ENCODE data around the gene RAP2A. TPM values are rescaled to one million over a fixed set of nuclear protein-coding genes. Genes with fewer than 3 reads are reported as not detected.

The RAP2A gene
- total RNA-seq, 1 experiment from 2014 or later: 43.6 TPM

DNA sequence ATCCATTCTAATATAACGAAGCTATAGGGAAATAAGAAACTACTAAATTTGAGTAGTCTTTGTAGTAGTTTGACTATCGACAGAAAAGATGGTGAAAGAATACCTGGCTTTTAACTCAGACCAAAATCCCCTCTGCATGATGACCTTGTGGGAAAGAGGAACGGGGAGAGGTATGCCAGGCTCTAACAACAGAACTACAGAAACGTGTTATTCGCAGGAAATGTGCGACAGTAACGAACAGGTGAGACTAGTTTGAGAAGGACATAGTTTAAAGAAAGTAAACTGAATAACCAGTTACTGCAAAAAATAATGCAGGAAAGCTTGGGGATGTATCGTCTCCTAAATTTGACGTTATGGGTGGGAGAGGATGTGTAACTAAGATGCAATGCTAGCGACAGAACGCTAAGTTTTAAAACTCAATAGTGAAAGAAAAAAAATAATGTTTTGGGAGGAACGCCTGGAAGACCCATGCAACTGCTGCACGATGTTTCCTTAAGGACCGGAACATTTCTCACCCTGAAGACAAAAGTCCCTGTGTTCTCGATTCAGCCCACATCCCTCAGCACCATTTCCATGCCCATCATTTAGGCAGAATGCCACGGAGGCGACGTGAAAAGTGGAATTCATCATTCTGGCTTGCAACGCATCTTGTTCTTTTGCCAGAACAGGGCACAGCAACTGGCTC, 1.6 kb upstream of the RAP2A start:
- CTCF ChIA-PET: interaction anchor here (0.7 to 1.2 kb wide), 3 partner anchors 226 to 1688 kb away, joined by 3 to 4 read pairs (median 3); no protein-coding TSS in a partner anchor
- TSS peak; percentile 61 for BruUV-seq (replicated peaks)
- intact Hi-C loops (cut with micrococcal nuclease; ENCODE audit: unreplicated experiment): loop anchor here (2.0 to 10.0 kb wide), 3 partner anchors 142 to 512 kb away; no protein-coding TSS in a partner anchor
- H3K27me3 ChIP-seq (replicated peaks; ENCODE audit: insufficient read depth, low read depth, low read length, poor library complexity): no peaks in the 10 kb centered on the region
- no peaks in the 10 kb centered on the region for H3K9me3 ChIP-seq (ENCODE audit: low read depth, low read length, poor library complexity, severe bottlenecking)
- no peaks in the 10 kb centered on the region for H3K36me3 ChIP-seq (ENCODE audit: insufficient read depth, low read length, poor library complexity, severe bottlenecking)
- peaks cover 21% of the 10 kb centered on the region for H3K4me1 ChIP-seq (ENCODE audit: insufficient read depth, low read length, poor library complexity, severe bottlenecking)
- TF ChIP-seq CTCF (conservative IDR thresholded peaks at IDR 0.05; ENCODE audit: low read depth, low read length) (no peak), EZH2 (IDR thresholded peaks at IDR 0.05; ENCODE audit: borderline replicate concordance, low read depth, low read length, poor library complexity, severe bottlenecking) (no peak)
- H3K27ac ChIP-seq (ENCODE audit: low read depth, low read length, poor library complexity, severe bottlenecking): peak overlapping the region; percentile 3
- H3K4me3 ChIP-seq (ENCODE audit: low read depth, low read length, poor library complexity, severe bottlenecking): peak overlapping the region; percentile 81
- POLR2A ChIA-PET (ENCODE audit: low non-redundant PET): no interaction called here
- no peak for DNase-seq (ENCODE audit: low spot score)

DNA sequence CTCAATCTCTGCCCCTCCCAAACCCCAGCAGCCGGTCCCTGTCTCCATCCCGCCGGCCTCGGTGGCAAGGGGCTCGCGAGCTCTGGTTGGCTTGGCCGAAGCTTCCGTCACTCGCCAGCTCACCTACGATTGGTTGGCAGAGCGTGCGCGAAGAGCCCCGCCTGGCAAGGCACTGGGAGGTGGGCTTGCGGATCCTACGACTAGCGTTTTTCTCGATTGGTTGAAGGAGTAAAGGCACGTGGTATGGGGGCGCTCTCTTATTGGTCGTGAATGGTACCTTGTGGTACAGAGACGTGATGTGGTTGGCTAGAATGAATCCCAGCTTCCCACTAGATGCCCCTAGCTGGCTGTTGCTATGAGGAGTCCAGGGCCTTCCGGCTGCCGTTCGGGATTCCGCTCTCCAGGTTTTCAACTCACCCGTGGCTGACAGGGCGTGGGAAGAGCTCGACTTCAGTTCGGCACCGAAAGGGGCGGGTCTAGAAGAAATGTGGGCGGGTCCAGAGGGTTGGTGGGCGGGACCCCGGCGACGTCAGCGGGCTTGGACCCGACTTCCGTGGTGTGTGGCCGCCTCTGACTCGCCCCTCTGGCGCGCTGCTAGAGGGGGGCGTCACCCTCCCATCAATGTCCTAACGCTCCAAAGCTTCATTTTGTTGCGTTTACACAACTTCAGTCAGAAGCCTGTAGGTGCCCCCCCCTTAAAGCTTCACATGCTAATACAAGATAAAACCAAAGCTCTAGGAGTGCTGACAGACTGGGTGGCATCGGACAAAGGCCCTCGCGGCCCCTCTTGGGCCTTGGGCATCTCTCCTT, 847 bp upstream of the RAP2A start:
- Histone ChIP-seq H3K36me3 (ENCODE audit: insufficient read depth, low read length, poor library complexity, severe bottlenecking) (no peaks in the 10 kb centered on the region), H3K9me3 (ENCODE audit: low read depth, low read length, poor library complexity, severe bottlenecking) (no peaks in the 10 kb centered on the region), H3K27ac (ENCODE audit: low read depth, low read length, poor library complexity, severe bottlenecking) (peak overlapping the region; percentile 98), H3K4me1 (ENCODE audit: insufficient read depth, low read length, poor library complexity, severe bottlenecking) (peaks cover 29% of the 10 kb centered on the region), H3K4me3 (ENCODE audit: low read depth, low read length, poor library complexity, severe bottlenecking) (peak overlapping the region; percentile 81), H3K27me3 (replicated peaks; ENCODE audit: insufficient read depth, low read depth, low read length, poor library complexity) (no peaks in the 10 kb centered on the region)
- DNase-seq (ENCODE audit: low spot score): peak; percentile 99
- CTCF ChIA-PET: interaction anchor here (0.7 to 1.2 kb wide), 3 partner anchors 226 to 1688 kb away, joined by 3 to 4 read pairs (median 3); no protein-coding TSS in a partner anchor
- POLR2A ChIA-PET (ENCODE audit: low non-redundant PET): interaction anchor here (0.6 kb wide), 1 partner anchor 136 kb away, joined by 4 read pairs; no protein-coding TSS in a partner anchor
- no TSS peak for BruUV-seq (replicated peaks)
- intact Hi-C loops (cut with micrococcal nuclease; ENCODE audit: unreplicated experiment): loop anchor here (2.0 to 10.0 kb wide), 3 partner anchors 142 to 512 kb away; no protein-coding TSS in a partner anchor
- TF ChIP-seq EZH2 (IDR thresholded peaks at IDR 0.05; ENCODE audit: borderline replicate concordance, low read depth, low read length, poor library complexity, severe bottlenecking): no peak
- TF ChIP-seq CTCF (conservative IDR thresholded peaks at IDR 0.05; ENCODE audit: low read depth, low read length): no peak

- Histone ChIP-seq H3K9me3 (ENCODE audit: low read depth, low read length, poor library complexity, severe bottlenecking) (no peaks in the 10 kb centered on the region), H3K4me3 (ENCODE audit: low read depth, low read length, poor library complexity, severe bottlenecking) (peak overlapping the region; percentile 64), H3K27me3 (replicated peaks; ENCODE audit: insufficient read depth, low read depth, low read length, poor library complexity) (no peaks in the 10 kb centered on the region), H3K36me3 (ENCODE audit: insufficient read depth, low read length, poor library complexity, severe bottlenecking) (no peaks in the 10 kb centered on the region), H3K27ac (ENCODE audit: low read depth, low read length, poor library complexity, severe bottlenecking) (peak overlapping the region; percentile 64), H3K4me1 (ENCODE audit: insufficient read depth, low read length, poor library complexity, severe bottlenecking) (peaks cover 38% of the 10 kb centered on the region)
- TF ChIP-seq CTCF (conservative IDR thresholded peaks at IDR 0.05; ENCODE audit: low read depth, low read length) (no peak), EZH2 (IDR thresholded peaks at IDR 0.05; ENCODE audit: borderline replicate concordance, low read depth, low read length, poor library complexity, severe bottlenecking) (no peak)
- intact Hi-C loops (cut with micrococcal nuclease; ENCODE audit: unreplicated experiment): loop anchor here (5.0 to 10.0 kb wide), 2 partner anchors 368 to 510 kb away; no protein-coding TSS in a partner anchor
- peak; percentile 39 for DNase-seq (ENCODE audit: low spot score)
- POLR2A ChIA-PET (ENCODE audit: low non-redundant PET): no interaction called here
- no TSS peak for BruUV-seq (replicated peaks)
- CTCF ChIA-PET: no interaction called here
Measured at GRCh38 chr13:97434397-97435201, 630 bp downstream of the RAP2A start.
